Neutrophil (primary cell): ENCODE results near the gene PGP.

Experiments
- H3K27ac ChIP-seq: fragments of 200-600 bp; sonication (generic); 2 replicates; pipeline ENCODE4 v1.5.1; 2016; ENCODE audit warnings: mild to moderate bottlenecking, moderate library complexity
- H3K27me3 ChIP-seq: fragments of 200-600 bp; sonication (generic); 2 replicates; pipeline ENCODE4 v1.6.0; 2016; ENCODE audit warnings: mild to moderate bottlenecking
- H3K36me3 ChIP-seq: fragments of 200-600 bp; sonication (generic); 2 replicates; pipeline ENCODE4 v1.5.1; 2017
- H3K4me1 ChIP-seq, 2 experiments: fragments of 200-600 bp in 1 of 2; sonication (generic) in 1 of 2; 1 replicate in 1 of 2; 2 replicates in 1 of 2; pipeline versions ENCODE4 v1.5.1 to v1.6.1; 2013 to 2016; ENCODE audit warnings: low read depth in 1 of 2, low read length in 1 of 2, mild to moderate bottlenecking in 1 of 2, moderate library complexity in 1 of 2; ENCODE audit not compliant: control insufficient read depth in 1 of 2, insufficient read depth in 1 of 2
- H3K4me3 ChIP-seq, 2 experiments: fragments of 200-600 bp in 1 of 2; sonication (generic) in 1 of 2; 1 replicate in 1 of 2; 2 replicates in 1 of 2; pipeline ENCODE4 v1.5.1; 2013 to 2016; ENCODE audit warnings: low read depth in 1 of 2, low read length in 1 of 2, mild to moderate bottlenecking in 1 of 2, moderate library complexity in 1 of 2
- H3K9me3 ChIP-seq: fragments of 200-600 bp; sonication (generic); 2 replicates; pipeline ENCODE4 v1.5.1; 2016
- TF ChIP-seq, protein P1 (sequence below): fragments of 200-600 bp; sonication (generic); IDR thresholded peaks from 2 replicates; pipeline ENCODE4 v1.5.1; 2016; ENCODE audit warnings: antibody characterized with exemption

The PGP gene

DNA sequence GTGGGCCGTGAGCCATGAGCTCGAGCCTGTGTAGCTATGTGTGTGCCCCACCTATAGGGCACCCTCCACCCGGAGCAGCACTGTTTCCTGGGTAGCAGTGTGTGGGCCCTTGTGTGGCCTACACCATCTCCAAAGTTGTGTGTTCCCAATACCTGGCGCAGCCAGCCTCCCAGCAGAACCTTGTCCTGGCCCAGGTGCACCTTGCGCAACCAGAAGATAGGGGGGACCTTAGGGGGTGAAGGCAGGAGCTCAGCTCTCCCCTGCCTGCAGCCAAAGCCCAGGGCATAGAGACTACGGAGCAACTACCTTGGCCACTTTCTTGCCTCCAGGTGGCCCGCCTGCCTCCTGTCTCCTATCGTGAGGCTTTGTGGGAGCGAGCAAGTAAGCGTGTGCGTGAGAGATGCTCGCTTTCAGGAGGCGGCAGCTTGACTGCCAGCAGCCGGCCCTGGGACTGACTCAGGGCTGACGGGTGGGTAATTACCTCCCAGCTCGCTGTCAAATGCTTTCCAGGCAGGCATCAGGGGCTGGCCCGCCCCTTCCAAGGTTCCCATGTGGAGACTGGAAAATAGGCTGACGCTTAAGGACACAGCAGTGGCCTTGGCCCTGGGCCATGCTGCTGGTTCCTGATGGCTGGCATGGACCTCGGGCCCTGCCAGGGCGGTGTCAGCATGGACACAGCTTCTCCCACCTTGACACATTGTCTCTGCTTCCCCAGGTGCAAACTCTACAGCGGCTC is 40.1 kb downstream of the PGP start:
- H3K27ac ChIP-seq = no peak overlapping the region
- H3K4me3 ChIP-seq = no peak overlapping the region
- no peaks in the 10 kb centered on the region for H3K9me3 ChIP-seq
- H3K27me3 ChIP-seq = peaks cover 13% of the 10 kb centered on the region
- H3K4me1 ChIP-seq = no peaks in the 10 kb centered on the region
- TF ChIP-seq, protein P1, sequence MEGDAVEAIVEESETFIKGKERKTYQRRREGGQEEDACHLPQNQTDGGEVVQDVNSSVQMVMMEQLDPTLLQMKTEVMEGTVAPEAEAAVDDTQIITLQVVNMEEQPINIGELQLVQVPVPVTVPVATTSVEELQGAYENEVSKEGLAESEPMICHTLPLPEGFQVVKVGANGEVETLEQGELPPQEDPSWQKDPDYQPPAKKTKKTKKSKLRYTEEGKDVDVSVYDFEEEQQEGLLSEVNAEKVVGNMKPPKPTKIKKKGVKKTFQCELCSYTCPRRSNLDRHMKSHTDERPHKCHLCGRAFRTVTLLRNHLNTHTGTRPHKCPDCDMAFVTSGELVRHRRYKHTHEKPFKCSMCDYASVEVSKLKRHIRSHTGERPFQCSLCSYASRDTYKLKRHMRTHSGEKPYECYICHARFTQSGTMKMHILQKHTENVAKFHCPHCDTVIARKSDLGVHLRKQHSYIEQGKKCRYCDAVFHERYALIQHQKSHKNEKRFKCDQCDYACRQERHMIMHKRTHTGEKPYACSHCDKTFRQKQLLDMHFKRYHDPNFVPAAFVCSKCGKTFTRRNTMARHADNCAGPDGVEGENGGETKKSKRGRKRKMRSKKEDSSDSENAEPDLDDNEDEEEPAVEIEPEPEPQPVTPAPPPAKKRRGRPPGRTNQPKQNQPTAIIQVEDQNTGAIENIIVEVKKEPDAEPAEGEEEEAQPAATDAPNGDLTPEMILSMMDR = no peak
- H3K36me3 ChIP-seq = peaks cover 88% of the 10 kb centered on the region

DNA sequence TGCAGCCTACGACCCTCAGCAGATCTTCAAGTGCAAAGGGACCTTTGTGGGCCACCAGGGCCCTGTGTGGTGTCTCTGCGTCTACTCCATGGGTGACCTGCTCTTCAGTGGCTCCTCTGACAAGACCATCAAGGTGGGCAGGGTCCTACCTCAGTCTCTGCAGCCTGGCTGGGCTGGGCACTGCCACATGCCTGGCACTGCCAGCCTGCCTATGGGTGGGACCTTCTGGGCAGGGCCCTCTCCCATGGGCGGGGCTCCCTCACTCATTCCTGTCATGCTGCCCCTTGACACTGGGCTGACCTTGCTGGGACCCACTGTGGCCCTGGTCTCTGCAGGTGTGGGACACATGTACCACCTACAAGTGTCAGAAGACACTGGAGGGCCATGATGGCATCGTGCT is 40.7 kb downstream of the PGP start:
- H3K36me3 ChIP-seq = peaks cover 94% of the 10 kb centered on the region
- no peak overlapping the region for H3K4me3 ChIP-seq
- TF ChIP-seq, protein P1 = no peak
- H3K27ac ChIP-seq = no peak overlapping the region
- H3K4me1 ChIP-seq = no peaks in the 10 kb centered on the region
- no peaks in the 10 kb centered on the region for H3K9me3 ChIP-seq
- peaks cover 8% of the 10 kb centered on the region for H3K27me3 ChIP-seq

DNA sequence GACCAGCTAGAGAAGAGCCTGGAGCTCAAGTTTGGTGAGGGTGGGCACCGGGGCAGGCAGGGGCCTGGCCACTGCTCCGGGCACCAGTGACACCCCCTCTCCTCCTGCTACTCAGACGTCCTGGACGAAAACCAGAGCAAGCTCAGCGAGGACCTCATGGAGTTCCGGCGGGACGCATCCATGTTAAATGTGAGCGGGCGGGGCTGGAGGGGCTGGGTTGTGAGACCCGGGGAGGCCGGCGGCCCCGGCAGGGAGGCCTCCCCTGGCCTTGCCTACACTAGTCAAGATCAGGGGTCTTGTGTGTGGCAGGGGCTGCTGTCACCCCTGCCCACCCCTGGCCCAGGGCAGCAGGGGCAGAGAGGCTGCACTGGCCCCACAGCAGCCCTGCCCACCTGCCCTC is 41.3 kb downstream of the PGP start:
- Histone ChIP-seq H3K36me3 (peaks cover 98% of the 10 kb centered on the region), H3K4me3 (no peak overlapping the region), H3K27me3 (peaks cover 3% of the 10 kb centered on the region), H3K27ac (no peak overlapping the region), H3K4me1 (no peaks in the 10 kb centered on the region), H3K9me3 (no peaks in the 10 kb centered on the region)
- TF ChIP-seq, protein P1 = no peak

DNA sequence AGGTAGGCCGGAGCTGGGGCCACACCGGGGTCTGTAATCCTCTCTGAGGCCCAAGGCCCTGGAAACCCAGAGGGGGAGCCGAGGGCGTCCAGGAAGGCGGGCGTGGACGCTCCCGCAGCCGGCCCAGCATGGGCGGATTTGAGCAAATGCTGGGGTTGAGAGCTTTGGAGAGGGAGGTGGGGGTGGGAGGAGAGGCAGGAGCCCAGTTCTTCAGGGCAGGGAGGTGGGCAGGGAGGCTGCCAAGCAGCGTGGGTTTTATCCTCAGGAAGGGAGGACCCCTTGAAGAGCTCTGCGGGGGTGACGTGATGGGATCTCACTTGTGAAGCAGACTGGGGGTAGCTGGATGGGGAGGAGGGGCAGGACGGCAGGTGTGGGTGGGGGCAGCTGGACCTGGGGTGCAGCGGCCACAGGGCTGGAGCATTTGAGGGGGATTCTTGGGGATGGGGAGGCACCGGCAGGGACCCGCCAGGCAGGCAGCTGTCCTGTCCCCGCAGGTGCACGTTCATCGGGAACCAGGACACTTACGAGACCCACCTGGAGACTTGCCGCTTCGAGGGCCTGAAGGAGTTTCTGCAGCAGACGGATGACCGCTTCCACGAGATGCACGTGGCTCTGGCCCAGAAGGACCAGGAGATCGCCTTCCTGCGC is 41.8 kb downstream of the PGP start:
- H3K27me3 ChIP-seq = no peaks in the 10 kb centered on the region
- TF ChIP-seq, protein P1 = no peak
- no peak overlapping the region for H3K27ac ChIP-seq
- peaks cover 99% of the 10 kb centered on the region for H3K36me3 ChIP-seq
- H3K4me1 ChIP-seq = no peaks in the 10 kb centered on the region
- H3K9me3 ChIP-seq = no peaks in the 10 kb centered on the region
- no peak overlapping the region for H3K4me3 ChIP-seq

DNA sequence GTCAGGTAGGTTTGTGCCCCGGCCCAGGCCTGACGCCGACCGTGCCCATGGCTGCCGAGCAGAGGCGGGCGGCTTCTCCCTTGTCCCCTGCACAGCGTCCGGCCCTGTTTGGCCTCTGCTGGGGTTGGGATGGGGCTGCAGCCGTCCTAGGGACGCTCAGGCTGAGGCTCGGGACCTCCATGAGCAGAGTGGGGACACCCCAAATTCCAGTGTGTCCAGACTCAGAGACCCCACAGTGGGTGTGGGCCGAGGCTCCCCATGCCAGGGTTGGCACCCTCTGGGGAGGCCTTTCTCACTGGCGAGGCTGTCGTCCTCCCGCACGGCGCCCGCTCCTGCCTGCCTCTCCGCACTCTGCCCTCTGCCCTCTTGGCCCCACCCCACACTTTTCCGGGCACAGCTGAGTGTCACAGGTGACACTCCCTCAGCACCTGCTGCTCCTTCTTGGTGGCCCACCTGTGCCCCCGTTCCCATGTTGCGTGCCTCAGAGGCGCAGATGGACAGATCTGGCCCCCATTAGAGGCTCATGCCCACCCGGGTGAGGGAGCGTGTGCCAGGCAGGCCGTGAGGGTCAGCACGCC is 43.0 kb downstream of the PGP start:
- Histone ChIP-seq H3K36me3 (peaks cover 98% of the 10 kb centered on the region), H3K4me1 (no peaks in the 10 kb centered on the region), H3K4me3 (no peak overlapping the region), H3K27ac (no peak overlapping the region), H3K27me3 (no peaks in the 10 kb centered on the region), H3K9me3 (no peaks in the 10 kb centered on the region)
- TF ChIP-seq, protein P1 = no peak
